Thoracic aorta (tissue), 2 donors: ENCODE data around the gene CHMP4B. TPM values are rescaled to one million over a fixed set of nuclear protein-coding genes. Genes with fewer than 3 reads are reported as not detected.

Source experiments
- ATAC-seq: fragments of 150-250 bp; one replicate; pipeline ENCODE4 v1.8.0; 2017; ENCODE audit warnings: low read depth; ENCODE audit not compliant: insufficient number of reproducible peaks, low FRiP score
- DNase-seq: peaks from one replicate; pipeline ENCODE4 v3.0.0-alpha.2; 2020; ENCODE audit warnings: low spot score
- H3K27ac ChIP-seq, 2 donors: fragments of 200-600 bp; sonication (generic); 1 replicate in 1 of 2; 2 replicates in 1 of 2; pipeline ENCODE4 v1.5.1; 2016; ENCODE audit warnings: mild to moderate bottlenecking in 2 of 2, moderate library complexity in 2 of 2
- H3K27me3 ChIP-seq: fragments of 200-600 bp; sonication (generic); replicated peaks from 2 replicates; pipeline ENCODE4 v1.6.0; 2016; ENCODE audit warnings: mild to moderate bottlenecking; ENCODE audit not compliant: insufficient read depth
- H3K36me3 ChIP-seq: fragments of 200-600 bp; sonication (generic); one replicate; pipeline ENCODE4 v1.5.1; 2016
- H3K4me1 ChIP-seq, 2 donors: fragments of 200-600 bp; sonication (generic); 1 replicate in 1 of 2; 2 replicates in 1 of 2; pipeline versions ENCODE4 v1.5.1 to v1.6.0; 2016; ENCODE audit warnings: low read depth in 2 of 2, mild to moderate bottlenecking in 1 of 2; ENCODE audit not compliant: control insufficient read depth in 1 of 2
- H3K4me3 ChIP-seq: fragments of 200-600 bp; sonication (generic); 2 replicates; pipeline ENCODE4 v1.5.1; 2016; ENCODE audit warnings: mild to moderate bottlenecking
- H3K9me3 ChIP-seq: fragments of 200-600 bp; sonication (generic); 2 replicates; pipeline ENCODE4 v1.5.1; 2016
- CTCF ChIP-seq: fragments of 200-600 bp; sonication (generic); IDR thresholded peaks from one replicate; pipeline ENCODE4 v1.5.1; 2019; ENCODE audit warnings: antibody characterized with exemption
- total RNA-seq, 2 donors: library from RNA; depleted of rRNA; stranded (reverse); fragments of >200 nt; gene quantifications; one replicate each; pipeline versions ENCODE4 v1.1.0 to v1.2.3, GENCODE V29; 2016

CHMP4B gene
- total RNA-seq, 2 donors from 2014 or later = 69.5 to 104 TPM

DNA sequence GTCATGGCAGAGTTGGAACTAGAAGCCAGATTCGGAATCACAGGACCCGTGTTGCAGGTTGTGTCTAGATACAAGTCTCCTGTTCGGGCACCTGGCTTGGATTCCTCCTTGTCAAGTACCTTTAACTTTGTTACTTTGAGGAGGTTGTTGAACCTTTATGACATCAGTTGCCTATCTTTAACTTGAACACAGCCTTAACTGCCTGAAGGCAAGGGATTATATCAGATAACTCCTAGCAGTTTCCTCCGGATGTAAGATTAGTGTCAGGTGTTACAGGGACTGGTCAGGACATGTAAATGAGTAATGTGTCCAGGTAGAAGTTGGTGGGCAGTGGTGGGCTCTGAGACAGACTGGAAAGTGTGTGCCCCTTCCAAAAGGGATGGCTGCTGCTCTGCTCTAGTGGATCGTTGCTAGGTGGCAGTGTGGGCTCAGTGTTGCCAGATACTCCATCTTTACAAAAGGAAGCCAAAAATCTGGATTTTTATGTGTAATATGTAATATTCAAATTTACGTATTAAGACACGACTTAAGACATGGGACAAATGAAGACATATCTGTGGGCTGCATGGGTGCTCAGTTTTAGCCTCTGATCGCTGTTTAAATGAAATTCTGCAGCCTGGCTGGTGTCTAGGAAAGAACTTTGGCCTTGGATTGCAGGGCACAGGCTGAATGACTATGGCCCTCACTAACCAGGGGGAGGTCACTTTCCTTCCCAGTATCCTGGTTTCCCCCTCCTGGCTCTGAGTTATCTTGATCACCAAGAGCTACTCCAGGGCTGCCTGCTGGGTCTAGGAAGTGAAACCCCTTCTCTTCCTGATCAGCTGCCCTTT, 27.1 kb downstream of the CHMP4B start:
- Histone ChIP-seq H3K9me3 (no peaks in the 10 kb centered on the region), H3K27me3 (no peaks in the 10 kb centered on the region), H3K36me3 (no peaks in the 10 kb centered on the region), H3K27ac (no peak overlapping the region), H3K4me3 (no peak overlapping the region), H3K4me1 (peaks cover 13 to 71% of the 10 kb centered on the region in 2 donors)
- TF ChIP-seq CTCF = no peak
- ATAC-seq (no peak), DNase-seq (no peak)

DNA sequence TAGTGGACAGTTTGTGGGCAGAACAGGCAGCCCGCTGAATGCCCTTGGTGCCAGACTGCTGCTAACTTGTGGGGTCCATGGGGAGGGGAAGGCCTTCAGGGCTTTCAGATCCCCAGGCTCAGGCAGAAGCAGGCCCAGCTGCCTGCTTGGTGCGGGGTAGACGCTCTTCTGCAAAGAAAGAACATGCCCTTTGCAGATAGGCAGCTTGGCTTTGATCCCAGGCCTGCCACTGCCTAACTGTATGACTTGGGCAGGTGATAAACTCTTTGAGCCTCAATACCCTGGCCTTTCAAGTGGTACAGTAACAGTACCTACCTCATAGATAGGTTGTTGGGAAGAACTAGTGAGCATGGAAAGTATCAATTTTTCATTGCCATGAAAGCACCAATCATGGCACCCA, 28.4 kb downstream of the CHMP4B start:
- no peak overlapping the region for H3K27ac ChIP-seq
- peaks cover 15 to 70% of the 10 kb centered on the region in 2 donors for H3K4me1 ChIP-seq
- no peaks in the 10 kb centered on the region for H3K9me3 ChIP-seq
- TF ChIP-seq CTCF = no peak
- DNase-seq (no peak), ATAC-seq (no peak)
- H3K27me3 ChIP-seq = no peaks in the 10 kb centered on the region
- H3K36me3 ChIP-seq = no peaks in the 10 kb centered on the region
- H3K4me3 ChIP-seq = no peak overlapping the region

DNA sequence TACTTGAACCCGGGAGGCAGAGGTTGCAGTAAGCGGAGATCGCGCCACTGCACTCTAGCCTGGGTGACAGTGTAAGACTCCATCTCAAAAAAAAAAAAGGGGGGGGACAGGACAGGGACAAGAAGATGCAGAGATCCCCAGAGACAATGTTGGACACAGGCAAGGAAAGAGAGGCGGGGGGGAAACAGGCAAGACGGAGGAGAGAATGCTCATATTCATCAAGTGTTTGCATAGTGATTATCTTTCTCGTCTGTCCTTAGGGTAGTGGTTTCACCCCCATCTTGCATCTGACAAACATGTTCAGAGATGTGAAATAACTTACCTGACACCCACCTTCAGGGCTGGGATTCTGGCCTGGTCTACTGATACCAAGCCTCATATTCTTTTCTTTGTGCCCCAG, 29.0 kb downstream of the CHMP4B start:
- ATAC-seq (no peak), DNase-seq (no peak)
- Histone ChIP-seq H3K9me3 (no peaks in the 10 kb centered on the region), H3K36me3 (no peaks in the 10 kb centered on the region), H3K27ac (no peak overlapping the region), H3K4me1 (peaks cover 15 to 70% of the 10 kb centered on the region in 2 donors), H3K4me3 (no peak overlapping the region), H3K27me3 (no peaks in the 10 kb centered on the region)
- TF ChIP-seq CTCF = no peak

- no peak for ATAC-seq
- no peaks in the 10 kb centered on the region for H3K36me3 ChIP-seq
- no peak for DNase-seq
- no peak overlapping the region for H3K4me3 ChIP-seq
- peaks cover 18 to 67% of the 10 kb centered on the region in 2 donors for H3K4me1 ChIP-seq
- H3K27ac ChIP-seq = no peak overlapping the region
- no peaks in the 10 kb centered on the region for H3K27me3 ChIP-seq
- no peaks in the 10 kb centered on the region for H3K9me3 ChIP-seq
- no peak for TF ChIP-seq CTCF
Observed at GRCh38 chr20:33840759-33841435, 29.7 kb downstream of the CHMP4B start.

DNA sequence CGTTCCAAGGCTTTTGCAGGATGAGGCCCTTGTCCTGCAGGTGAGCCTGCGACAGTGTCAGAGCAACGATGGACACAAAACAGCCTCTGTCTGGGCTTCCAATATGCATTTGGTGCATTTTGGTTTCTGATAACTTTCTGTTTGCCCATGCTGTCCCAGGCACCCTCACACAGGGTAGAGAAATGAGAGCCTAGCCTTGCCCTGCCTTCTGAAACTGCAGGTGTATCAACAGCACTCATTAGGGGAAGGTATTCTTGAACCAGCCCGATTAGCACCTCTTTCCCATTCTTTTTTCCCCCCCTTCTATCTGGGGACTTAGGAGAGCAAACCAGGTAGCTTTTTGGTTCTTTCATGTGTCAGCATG, 30.3 kb downstream of the CHMP4B start:
- DNase-seq (no peak), ATAC-seq (no peak)
- Histone ChIP-seq H3K27me3 (no peaks in the 10 kb centered on the region), H3K4me3 (no peak overlapping the region), H3K36me3 (no peaks in the 10 kb centered on the region), H3K4me1 (peaks cover 18 to 68% of the 10 kb centered on the region in 2 donors), H3K27ac (no peak overlapping the region), H3K9me3 (no peaks in the 10 kb centered on the region)
- no peak for TF ChIP-seq CTCF
